NB4 (cell line): Measurements from ENCODE around the gene ERGIC3.

Source experiments
- CTCF ChIP-seq: IDR thresholded peaks from one replicate; pipeline ENCODE4 v1.5.1; 2012; ENCODE audit warnings: low read depth, low read length
- MAX ChIP-seq: IDR thresholded peaks from 2 replicates; pipeline ENCODE4 v1.6.1; 2011; ENCODE audit warnings: low read depth, low read length
- MYC ChIP-seq: IDR thresholded peaks from 2 replicates; pipeline ENCODE4 v1.6.1; 2011; ENCODE audit warnings: low read depth, low read length
- POLR2A ChIP-seq: IDR thresholded peaks from 2 replicates; pipeline ENCODE4 v1.6.1; 2011; ENCODE audit warnings: mild to moderate bottlenecking; ENCODE audit not compliant: insufficient read length; ENCODE audit errors: extremely low read depth

GRCh38 chr20:35582741-35583404 is 41.0 kb downstream of the ERGIC3 start:
- TF ChIP-seq CTCF = no peak
- no peak for TF ChIP-seq POLR2A
- no peak for TF ChIP-seq MAX
- TF ChIP-seq MYC = no peak
